Activated T-helper 1 cell treated with Interleukin-2 at 50 U/mL for 16 hours (primary cell): Measurements from ENCODE around the gene AMY2B.
"Not testable (repeated sequence)": the region's sequence is repeated elsewhere in the genome, so short reads cannot be mapped to it uniquely, and the experiment has no call there.

ENCODE experiments used
- DNase-seq: peaks from one replicate; pipeline ENCODE4 v3.0.0-alpha.2; 2020; ENCODE audit warnings: low read depth

Gene AMY2B

GRCh38 chr1:103627436-103627835 is 56.0 kb downstream of the AMY2B start:
- not testable (repeated sequence) for DNase-seq
